GM12878 (cell line): ENCODE data around the gene CLDN14. TPM values are rescaled to one million over a fixed set of nuclear protein-coding genes. Genes with fewer than 3 reads are reported as not detected.

Source experiments
- ATAC-seq: fragments of 200-7000 bp; cut with Tn5 transposase; 3 replicates; pipeline ENCODE4 v1.9.1; 2020; ENCODE audit warnings: mild to moderate bottlenecking, moderate library complexity
- BruUV-seq: library from RNA; stranded (reverse); fragments of 400-500 nt; replicated peaks from 2 replicates; lab custom pipeline; 2021; lab: Mats Ljungman, UMichigan
- CTCF ChIA-PET: fragments of 300-600 bp; sonication (Branson Sonifier 250); formaldehyde crosslinking; extraction: SDS; loops from one replicate; lab custom pipeline; 2021; ENCODE audit warnings: inconsistent platforms; lab: Yijun Ruan, JAX
- POLR2A ChIA-PET: fragments of 350-600 bp; formaldehyde crosslinking; extraction: SDS; loops from one replicate; lab custom pipeline; 2021; ENCODE audit warnings: inconsistent platforms; lab: Charles Lee
- RAD21 ChIA-PET: fragments of 300-600 bp; sonication (Branson Sonifier 250); formaldehyde crosslinking; loops from one replicate; lab custom pipeline; 2023; ENCODE audit warnings: antibody characterized with exemption; ENCODE audit not compliant: unreplicated experiment; lab: Charles Lee
- SMC1A ChIA-PET: fragments of 300-600 bp; sonication (Branson Sonifier 250); formaldehyde crosslinking; loops from one replicate; lab custom pipeline; 2023; ENCODE audit not compliant: unreplicated experiment, uncharacterized antibody; lab: Charles Lee
- DNase-seq: peaks from one replicate; pipeline ENCODE4 v3.0.0-alpha.2; 2011; ENCODE audit warnings: low read depth, low spot score
- FAIRE-seq: peaks from 3 replicates; lab custom pipeline; 2011; peaks lifted over from hg19 to GRCh38; lab: Jason Lieb, UNC
- H2AFZ ChIP-seq: 2 replicates; pipeline ENCODE4 v1.6.0; 2011; ENCODE audit warnings: low read depth, low read length, control low read depth; ENCODE audit not compliant: control insufficient read depth
- H3K27ac ChIP-seq: 2 replicates; pipeline ENCODE4 v1.5.1; 2011; ENCODE audit warnings: control low read depth; ENCODE audit not compliant: control insufficient read depth, insufficient read depth
- H3K27me3 ChIP-seq, 2 experiments: replicated peaks in 1 of 2; 2 replicates each; pipeline versions ENCODE4 v1.6.0 to v1.6.1; 2011; ENCODE audit warnings: low read length in 1 of 2; ENCODE audit not compliant: control insufficient read depth in 2 of 2, insufficient read depth in 2 of 2
- H3K36me3 ChIP-seq, 2 experiments: 2 replicates each; pipeline ENCODE4 v1.5.1; 2011; ENCODE audit warnings: low read length in 1 of 2; ENCODE audit not compliant: control insufficient read depth in 2 of 2, insufficient read depth in 2 of 2
- H3K4me1 ChIP-seq: 2 replicates; pipeline ENCODE4 v1.6.1; 2011; ENCODE audit warnings: mild to moderate bottlenecking, low read length, moderate library complexity, mixed read lengths; ENCODE audit not compliant: control insufficient read depth, insufficient read depth
- H3K4me2 ChIP-seq: 2 replicates; pipeline ENCODE4 v1.6.0; 2011; ENCODE audit warnings: control low read depth; ENCODE audit not compliant: control insufficient read depth, insufficient read depth
- H3K4me3 ChIP-seq: fragments of 200-600 bp; sonication (generic); 2 replicates; pipeline ENCODE4 v1.5.1; 2016
- H3K79me2 ChIP-seq: 2 replicates; pipeline ENCODE4 v1.6.0; 2011; ENCODE audit warnings: low read length; ENCODE audit not compliant: control insufficient read depth, insufficient read depth
- H3K9ac ChIP-seq: 2 replicates; pipeline ENCODE4 v1.8.0; 2011; ENCODE audit warnings: low read length, control low read depth, mixed read lengths; ENCODE audit not compliant: control insufficient read depth, insufficient read depth
- H3K9me3 ChIP-seq: replicated peaks from 3 replicates; pipeline ENCODE4 v1.5.1; 2011; ENCODE audit warnings: mild to moderate bottlenecking, low read length; ENCODE audit not compliant: control insufficient read depth, insufficient read depth
- H4K20me1 ChIP-seq: 2 replicates; pipeline ENCODE4 v1.6.0; 2011; ENCODE audit not compliant: control insufficient read depth, insufficient read depth
- MLLT1 ChIP-seq: fragments of 450-650 bp; IDR thresholded peaks from 2 replicates; pipeline ENCODE4 v1.6.1; 2016; ENCODE audit warnings: mild to moderate bottlenecking
- NR2F1 ChIP-seq: fragments of 450-650 bp; conservative IDR thresholded peaks from 2 replicates; pipeline ENCODE4 v1.6.1; 2017; ENCODE audit warnings: mild to moderate bottlenecking
- SREBF2 ChIP-seq: IDR thresholded peaks from 2 replicates; pipeline ENCODE4 v1.6.1; 2012; ENCODE audit warnings: mild to moderate bottlenecking, low read length
- WGBS: methylation state at CpG from one replicate; pipeline ENCODE4 v1.1.6; 2016; ENCODE audit warnings: low lambda C conversion rate; ENCODE audit not compliant: insufficient replicate concordance, insufficient coverage; ENCODE audit errors: missing lambda C conversion rate; 5-methylcytosine and 5-hydroxymethylcytosine counted together
- in situ Hi-C: fragments of 300-500 bp; cut with MboI; formaldehyde crosslinking; loops from 9 replicates; pipeline ENCODE4 v1.14.3; 2018; ENCODE audit warnings: mixed read lengths
- intact Hi-C: fragments of 100-400 bp; cut with micrococcal nuclease; formaldehyde crosslinking; loops from one replicate; pipeline ENCODE4 v1.14.2; 2022; ENCODE audit not compliant: unreplicated experiment
- polyA plus RNA-seq, 11 experiments: library from polyadenylated mRNA; depleted of rRNA in 4 of 11; unstranded in 6 of 11; stranded (reverse) in 5 of 11; fragments of >200 nt; fragmentation: Nextera tagmentation in 4 of 11; fragmentation: Illumina TruSeq in 1 of 11; extraction: Ambion mirVana in 4 of 11; extraction: Trizol in 1 of 11; gene quantifications; 1 replicate in 1 of 11; 2 replicates in 10 of 11; pipeline versions ENCODE4 v1.2.1 to v1.2.3, GENCODE V29; 2011 to 2016; ENCODE audit warnings: inconsistent platforms in 2 of 11, missing spikeins in 2 of 11, low read depth in 1 of 11
- total RNA-seq, 4 experiments: library from RNA; depleted of rRNA in 3 of 4; stranded (reverse); fragments of >200 nt in 3 of 4; fragmentation: Illumina TruSeq in 1 of 4; extraction: Trizol in 1 of 4; gene quantifications; 2 replicates each; pipeline versions ENCODE4 v1.2.1 to v1.2.3, GENCODE V29; 2013 to 2021

CLDN14 gene
- total and polyA plus RNA-seq, 10 of the 15 experiments (the other 5 are each of a cell fraction or from before 2014, with no cell fraction given) = 0.90 to 19.4 (median 6.6) TPM

DNA sequence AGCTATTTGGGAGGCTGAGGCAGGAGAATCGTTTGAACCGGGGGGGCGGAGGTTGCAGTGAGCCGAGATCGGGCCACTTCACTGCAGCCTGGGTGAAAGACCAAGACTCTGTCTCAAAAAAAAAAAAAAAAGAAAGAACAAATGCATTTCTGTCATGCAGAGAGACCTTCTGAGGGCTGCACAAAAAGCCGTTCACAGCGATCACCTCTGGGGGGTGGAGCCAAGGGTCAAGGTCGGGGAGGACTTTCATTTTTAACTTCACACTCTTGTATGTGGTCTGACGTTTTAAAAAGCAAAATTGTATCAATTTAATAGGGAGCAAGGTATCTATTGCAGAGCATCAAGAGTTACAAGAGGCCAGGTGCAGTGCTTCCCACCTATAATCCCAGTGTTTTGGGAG lies 26.6 kb upstream of the CLDN14 start:
- H3K4me2 ChIP-seq = 0 out of 2 replicates have a peak overlapping the region, but pooled peaks have one; percentile 38
- ChIA-PET RAD21 (interaction anchor here (1.2 to 6.2 kb wide), 12 partner anchors 10 to 124 kb away, joined by 3 to 58 read pairs (median 16); no protein-coding TSS in a partner anchor), CTCF (interaction anchor here (1.1 to 5.7 kb wide), 10 partner anchors 11 to 87 kb away, joined by 3 to 67 read pairs (median 8); no protein-coding TSS in a partner anchor), POLR2A (interaction anchor here (0.7 to 4.6 kb wide), 7 partner anchors 12 to 124 kb away, joined by 3 to 37 read pairs (median 3); no protein-coding TSS in a partner anchor), SMC1A (interaction anchor here (1.5 to 8.2 kb wide), 10 partner anchors 10 to 423 kb away, joined by 3 to 134 read pairs (median 19); no protein-coding TSS in a partner anchor)
- ATAC-seq (no peak), DNase-seq (no peak), FAIRE-seq (no peak)
- peaks cover 0 to 3% of the 10 kb centered on the region in 2 experiments; a peak in 1 of 4 replicates for H3K36me3 ChIP-seq
- no peak overlapping the region; the same call in 1 of the 2 replicates for H2AFZ ChIP-seq
- H3K4me3 ChIP-seq = no peak overlapping the region
- H3K4me1 ChIP-seq = peaks cover 53% of the 10 kb centered on the region
- H3K9ac ChIP-seq = no peak overlapping the region
- no TSS peak for BruUV-seq
- in situ Hi-C loops = loop anchor here (25.0 kb wide), 1 partner anchor 1731 kb away; no protein-coding TSS in a partner anchor
- TF ChIP-seq MLLT1 = peak; percentile 68
- TF ChIP-seq SREBF2 = no peak
- peak; percentile 57 for TF ChIP-seq NR2F1
- intact Hi-C loops = no loop called here
- no peaks in the 10 kb centered on the region for H3K27me3 ChIP-seq
- peak overlapping the region; percentile 39 for H3K27ac ChIP-seq
- no peaks in the 10 kb centered on the region for H4K20me1 ChIP-seq
- H3K79me2 ChIP-seq = no peaks in the 10 kb centered on the region
- no peaks in the 10 kb centered on the region; the same call in 2 of the 3 replicates for H3K9me3 ChIP-seq
- WGBS = 57% methylated on average over 9 of the region's 9 CpGs
